Left lung (tissue), 10 donors: ENCODE data around the gene RILPL2. TPM values are rescaled to one million over a fixed set of nuclear protein-coding genes. Genes with fewer than 3 reads are reported as not detected.

Experiments
- ATAC-seq: fragments of 200-7000 bp; cut with Tn5 transposase; one replicate; pipeline ENCODE4 v1.9.1; 2020; ENCODE audit warnings: moderate library complexity
- DNase-seq, 4 donors: peaks; one replicate each; pipeline ENCODE4 v3.0.0-alpha.2; 2013 to 2020
- H3K27ac ChIP-seq, 2 donors: fragments of 200-600 bp; sonication (generic) in 1 of 2; one replicate each; pipeline versions ENCODE4 v1.5.0 to v1.8.0; 2020 to 2021
- H3K27me3 ChIP-seq, 2 donors: fragments of 200-600 bp; sonication (generic) in 1 of 2; one replicate each; pipeline versions ENCODE4 v1.5.0 to v1.8.0; 2020 to 2021
- H3K36me3 ChIP-seq, 2 donors: fragments of 200-600 bp; sonication (generic) in 1 of 2; one replicate each; pipeline versions ENCODE4 v1.5.0 to v1.8.0; 2020 to 2021
- H3K4me1 ChIP-seq, 2 donors: fragments of 200-600 bp; one replicate each; pipeline ENCODE4 v1.8.0; 2021
- H3K4me3 ChIP-seq, 2 donors: fragments of 200-600 bp; sonication (generic) in 1 of 2; one replicate each; pipeline versions ENCODE4 v1.5.0 to v1.8.0; 2020 to 2021; ENCODE audit warnings: mild to moderate bottlenecking in 1 of 2
- H3K9me3 ChIP-seq, 2 donors: fragments of 200-600 bp; sonication (generic) in 1 of 2; one replicate each; pipeline versions ENCODE4 v1.5.0 to v1.8.0; 2020 to 2021
- intact Hi-C, 2 donors: fragments of 100-400 bp; cut with DNase I; formaldehyde crosslinking; loops; one replicate each; pipeline versions ENCODE4 v1.11.2 to v1.14.2; 2022
- polyA plus RNA-seq, 6 donors: library from polyadenylated mRNA; unstranded; fragments of 120-200 nt; gene quantifications; one replicate each; pipeline ENCODE4 v1.2.1, GENCODE V29; 2013; ENCODE audit not compliant: insufficient read length in 6 of 6
- total RNA-seq, 2 donors: library from RNA; stranded (reverse); fragmentation: NEBNext Ultra II Directional; extraction: Animal tissue kit (Norgen Biotek cat#: 25700); gene quantifications; one replicate each; pipeline ENCODE4 v1.2.1, GENCODE V29; 2021
- TF ChIP-seq, protein P1 (sequence below), 2 donors: fragments of 200-600 bp; sonication (generic) in 1 of 2; IDR thresholded peaks; one replicate each; pipeline versions ENCODE4 v1.5.0 to v1.8.0; 2021; ENCODE audit warnings: antibody characterized with exemption in 2 of 2
- donor health status: DM: no; HTN: yes; CAD: no.
- donor health status: DM: no; HTN: no; CAD: no.

Gene RILPL2
- total and polyA plus RNA-seq, 8 donors: 4.6 to 14.0 (median 5.4) TPM

DNA sequence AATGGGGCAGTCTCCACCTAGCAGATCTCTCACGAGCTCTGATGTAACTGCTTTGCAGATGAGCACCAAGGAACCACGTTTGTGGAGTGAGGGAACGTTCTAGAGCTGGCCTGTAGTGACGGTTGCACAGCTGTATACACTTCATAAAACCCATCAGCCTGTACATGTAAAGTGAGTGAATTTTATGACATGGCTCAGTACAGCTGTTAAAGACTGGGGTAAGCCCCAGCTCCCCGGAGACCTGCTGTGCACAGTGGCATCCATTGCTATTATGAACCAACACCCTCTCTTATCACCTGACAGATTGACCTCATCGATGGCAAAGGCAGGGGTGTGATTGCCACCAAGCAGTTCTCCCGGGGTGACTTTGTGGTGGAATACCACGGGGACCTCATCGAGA, 31.9 kb downstream of the RILPL2 start:
- peaks cover 5 to 83% of the 10 kb centered on the region in 2 donors for H3K36me3 ChIP-seq
- TF ChIP-seq, protein P1, sequence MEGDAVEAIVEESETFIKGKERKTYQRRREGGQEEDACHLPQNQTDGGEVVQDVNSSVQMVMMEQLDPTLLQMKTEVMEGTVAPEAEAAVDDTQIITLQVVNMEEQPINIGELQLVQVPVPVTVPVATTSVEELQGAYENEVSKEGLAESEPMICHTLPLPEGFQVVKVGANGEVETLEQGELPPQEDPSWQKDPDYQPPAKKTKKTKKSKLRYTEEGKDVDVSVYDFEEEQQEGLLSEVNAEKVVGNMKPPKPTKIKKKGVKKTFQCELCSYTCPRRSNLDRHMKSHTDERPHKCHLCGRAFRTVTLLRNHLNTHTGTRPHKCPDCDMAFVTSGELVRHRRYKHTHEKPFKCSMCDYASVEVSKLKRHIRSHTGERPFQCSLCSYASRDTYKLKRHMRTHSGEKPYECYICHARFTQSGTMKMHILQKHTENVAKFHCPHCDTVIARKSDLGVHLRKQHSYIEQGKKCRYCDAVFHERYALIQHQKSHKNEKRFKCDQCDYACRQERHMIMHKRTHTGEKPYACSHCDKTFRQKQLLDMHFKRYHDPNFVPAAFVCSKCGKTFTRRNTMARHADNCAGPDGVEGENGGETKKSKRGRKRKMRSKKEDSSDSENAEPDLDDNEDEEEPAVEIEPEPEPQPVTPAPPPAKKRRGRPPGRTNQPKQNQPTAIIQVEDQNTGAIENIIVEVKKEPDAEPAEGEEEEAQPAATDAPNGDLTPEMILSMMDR (IDR thresholded peaks at IDR 0.05): no peak

DNA sequence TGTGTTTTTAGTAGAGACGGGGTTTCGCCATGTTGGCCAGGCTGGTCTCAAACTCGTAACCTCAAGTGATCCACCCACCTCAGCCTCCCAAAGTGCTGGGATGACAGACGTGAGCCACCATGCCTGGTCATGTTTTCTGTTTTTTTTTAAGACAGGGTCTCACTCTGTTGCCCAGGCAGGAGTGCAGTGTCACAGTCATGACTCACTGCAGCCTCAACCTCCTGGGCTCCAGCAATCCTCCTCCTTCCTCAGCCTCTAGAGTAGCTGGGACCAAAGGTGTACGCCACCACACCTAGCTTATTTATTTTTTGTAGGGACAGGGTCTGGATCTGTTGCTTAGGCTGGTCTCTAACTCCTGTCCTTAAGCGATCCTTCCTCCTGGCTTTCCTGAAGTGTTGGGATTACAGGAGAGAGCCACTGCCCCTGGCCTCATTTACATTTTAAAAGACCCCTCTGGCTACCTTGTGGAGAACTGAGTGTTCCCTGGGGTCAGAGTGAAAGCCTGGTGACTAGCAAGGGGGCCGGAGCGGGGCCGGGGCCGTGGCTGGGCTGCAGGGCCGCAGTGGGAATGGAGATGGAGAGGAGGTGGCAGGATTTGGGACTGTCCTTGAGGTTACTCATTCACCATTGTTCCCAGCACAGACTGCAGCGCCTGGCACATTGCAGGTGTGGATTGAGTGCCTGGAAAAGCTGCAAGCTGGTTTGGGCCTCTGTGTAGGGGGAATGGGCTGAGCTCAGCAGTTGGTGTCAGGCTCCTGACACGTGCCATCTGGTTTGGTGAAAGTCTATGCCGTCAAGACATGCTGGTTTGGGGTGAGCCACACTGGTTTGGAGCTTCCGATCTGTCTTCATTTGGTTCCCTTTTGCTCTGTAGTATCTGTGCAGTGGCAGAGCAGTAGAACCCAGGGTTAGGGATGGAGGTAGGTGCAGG, 34.5 kb downstream of the RILPL2 start:
- ATAC-seq: no peak
- no peak for DNase-seq
- H3K27ac ChIP-seq: no peak overlapping the region

More for the DNA sequence above, 31.9 kb downstream of the RILPL2 start:
- Histone ChIP-seq H3K27ac (no peak overlapping the region), H3K27me3 (no peaks in the 10 kb centered on the region), H3K4me1 (peaks cover 0 to 7% of the 10 kb centered on the region in 2 donors), H3K9me3 (no peaks in the 10 kb centered on the region), H3K4me3 (no peak overlapping the region)
- ATAC-seq (no peak), DNase-seq (no peak)
- intact Hi-C loops: no loop called here

DNA sequence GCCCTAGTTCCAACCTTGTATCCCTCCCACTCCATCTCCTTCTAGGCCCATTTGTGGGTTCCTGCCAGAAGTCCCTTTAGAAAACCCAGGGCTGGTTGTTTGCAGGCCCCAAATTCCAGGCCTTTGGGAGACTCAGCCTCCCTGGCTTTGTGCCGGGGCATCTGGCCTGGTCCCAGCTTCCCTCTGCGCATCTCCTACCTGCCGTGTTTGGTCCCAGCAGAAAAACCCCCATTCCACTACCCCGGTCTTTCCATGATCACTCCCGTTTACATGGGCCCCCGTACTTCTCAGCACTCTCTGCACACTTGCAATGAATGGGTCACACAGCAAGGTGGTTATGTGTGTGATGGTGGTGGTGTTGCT, 37.2 kb downstream of the RILPL2 start:
- no peak for ATAC-seq
- intact Hi-C loops: no loop called here
- H3K27ac ChIP-seq: peak overlapping the region in 1 of 2 donors; percentile 61
- TF ChIP-seq, protein P1 (IDR thresholded peaks at IDR 0.05): no peak
- peaks cover 15 to 19% of the 10 kb centered on the region in 2 donors for H3K4me1 ChIP-seq
- DNase-seq: no peak
- H3K27me3 ChIP-seq: no peaks in the 10 kb centered on the region
- peaks cover 0 to 86% of the 10 kb centered on the region in 2 donors for H3K36me3 ChIP-seq
- no peaks in the 10 kb centered on the region for H3K9me3 ChIP-seq
- H3K4me3 ChIP-seq: no peak overlapping the region

More for the DNA sequence above, 34.5 kb downstream of the RILPL2 start:
- TF ChIP-seq, protein P1 (IDR thresholded peaks at IDR 0.05): no peak
- intact Hi-C loops: no loop called here
- H3K27me3 ChIP-seq: no peaks in the 10 kb centered on the region
- peaks cover 5 to 86% of the 10 kb centered on the region in 2 donors for H3K36me3 ChIP-seq
- peaks cover 11 to 18% of the 10 kb centered on the region in 2 donors for H3K4me1 ChIP-seq
- H3K9me3 ChIP-seq: no peaks in the 10 kb centered on the region
- H3K4me3 ChIP-seq: no peak overlapping the region

DNA sequence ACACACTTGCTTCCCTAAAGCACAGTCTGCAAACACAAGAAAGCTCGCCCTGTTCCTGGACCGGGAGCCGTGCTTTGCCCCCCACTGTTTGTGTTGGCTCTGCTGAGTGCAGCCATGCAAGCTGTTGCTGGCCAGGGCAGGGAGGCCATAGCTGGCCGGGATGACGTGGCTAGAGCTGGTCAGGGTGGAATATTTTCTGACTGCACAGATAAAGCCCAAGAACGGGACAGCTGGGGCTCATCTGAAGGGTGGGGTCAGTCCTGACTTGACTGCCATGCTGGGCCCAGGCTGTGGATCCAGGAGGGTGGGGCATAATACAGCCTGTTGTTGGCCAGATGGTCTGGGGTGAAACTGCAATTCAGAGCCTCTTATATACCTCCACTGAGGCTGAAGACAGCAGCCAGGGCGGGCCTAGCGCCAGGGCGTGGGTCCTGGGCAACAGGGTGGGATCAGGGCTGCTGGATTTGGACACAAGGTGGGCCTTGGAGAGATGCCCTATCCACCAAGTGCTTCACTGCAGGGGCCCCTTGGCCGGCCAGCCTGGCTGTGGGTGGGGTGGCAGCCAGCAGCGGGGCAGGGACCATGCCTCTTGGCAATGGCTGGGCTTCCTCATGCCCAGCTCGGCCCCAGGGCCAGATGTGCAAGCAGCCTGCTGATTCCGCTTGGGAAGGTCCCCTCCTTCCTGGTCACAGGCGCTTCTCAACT, 37.8 kb downstream of the RILPL2 start:
- Histone ChIP-seq H3K27me3 (no peaks in the 10 kb centered on the region), H3K36me3 (peaks cover 0 to 86% of the 10 kb centered on the region in 2 donors), H3K9me3 (no peaks in the 10 kb centered on the region), H3K27ac (peak overlapping the region; percentile 39 to 61), H3K4me3 (no peak overlapping the region), H3K4me1 (peaks cover 15 to 19% of the 10 kb centered on the region in 2 donors)
- DNase-seq: no peak
- intact Hi-C loops: no loop called here
- ATAC-seq: peak; percentile 64
- TF ChIP-seq, protein P1 (IDR thresholded peaks at IDR 0.05): no peak

DNA sequence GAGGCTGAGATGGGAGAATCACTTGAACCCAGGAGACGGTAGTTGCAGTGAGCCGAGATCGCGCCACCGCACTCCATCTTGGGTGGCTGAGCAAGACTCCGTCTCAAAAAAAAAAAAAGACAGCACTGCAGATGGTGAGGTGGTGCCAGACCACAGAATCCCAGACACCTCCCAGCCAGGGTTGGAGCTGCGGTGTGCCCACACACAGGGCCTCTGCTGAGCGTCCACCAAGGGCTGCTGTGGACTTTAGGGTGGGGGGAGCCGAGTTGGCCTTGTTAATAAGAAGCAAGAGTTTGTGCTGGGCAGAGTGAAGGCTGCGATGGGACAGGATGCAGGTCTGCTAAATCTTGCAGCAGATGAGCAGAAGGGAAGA, 38.3 kb downstream of the RILPL2 start:
- peak overlapping the region in 1 of 2 donors; percentile 3 for H3K27ac ChIP-seq
- TF ChIP-seq, protein P1 (IDR thresholded peaks at IDR 0.05): no peak

More for the DNA sequence above, 38.3 kb downstream of the RILPL2 start:
- Histone ChIP-seq H3K9me3 (no peaks in the 10 kb centered on the region), H3K4me1 (peaks cover 15 to 24% of the 10 kb centered on the region in 2 donors), H3K27me3 (no peaks in the 10 kb centered on the region), H3K4me3 (no peak overlapping the region), H3K36me3 (peaks cover 0 to 86% of the 10 kb centered on the region in 2 donors)
- DNase-seq (no peak), ATAC-seq (no peak)
- intact Hi-C loops: no loop called here
